ENCODE results near the gene OSTC.

DNA sequence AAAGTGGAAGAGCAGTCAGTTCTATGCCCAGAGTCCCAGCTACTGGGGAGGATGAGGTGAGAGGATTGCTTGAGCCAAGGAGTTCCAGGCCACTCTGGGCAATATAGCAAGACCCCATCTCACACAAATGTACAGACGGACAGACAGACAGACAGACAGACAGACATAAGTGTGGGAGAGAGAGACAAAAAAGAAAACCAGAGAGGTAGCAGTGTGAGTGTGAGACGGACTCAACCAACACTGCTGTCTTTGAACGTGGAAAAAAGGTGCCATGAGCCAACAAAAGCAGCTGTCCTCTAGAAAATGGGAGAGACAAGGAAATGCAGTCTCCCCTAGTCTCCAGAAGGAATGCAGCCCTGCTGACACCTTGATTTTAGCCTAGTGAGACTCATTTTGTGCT lies 48.2 kb upstream of the OSTC start:
- TF ChIP-seq GABPA (tag; conservative IDR thresholded peaks at IDR 0.05; ENCODE audit: low read depth), result no peak
- TF ChIP-seq RAD21 (CRISPR knock-in tag; conservative IDR thresholded peaks at IDR 0.05 in 1 of 2, IDR thresholded peaks at IDR 0.05 in 1 of 2), result no peak
- TF ChIP-seq TCF7 (IDR thresholded peaks at IDR 0.05; ENCODE audit: borderline replicate concordance), result no peak
- TF ChIP-seq ZNF274 (IDR thresholded peaks at IDR 0.05; ENCODE audit: borderline replicate concordance, low read depth, low read length), result no peak
- no peak for TF ChIP-seq NFIC (IDR thresholded peaks at IDR 0.05)
- TF ChIP-seq HDGF (IDR thresholded peaks at IDR 0.05), result no peak
- TF ChIP-seq, protein P1, sequence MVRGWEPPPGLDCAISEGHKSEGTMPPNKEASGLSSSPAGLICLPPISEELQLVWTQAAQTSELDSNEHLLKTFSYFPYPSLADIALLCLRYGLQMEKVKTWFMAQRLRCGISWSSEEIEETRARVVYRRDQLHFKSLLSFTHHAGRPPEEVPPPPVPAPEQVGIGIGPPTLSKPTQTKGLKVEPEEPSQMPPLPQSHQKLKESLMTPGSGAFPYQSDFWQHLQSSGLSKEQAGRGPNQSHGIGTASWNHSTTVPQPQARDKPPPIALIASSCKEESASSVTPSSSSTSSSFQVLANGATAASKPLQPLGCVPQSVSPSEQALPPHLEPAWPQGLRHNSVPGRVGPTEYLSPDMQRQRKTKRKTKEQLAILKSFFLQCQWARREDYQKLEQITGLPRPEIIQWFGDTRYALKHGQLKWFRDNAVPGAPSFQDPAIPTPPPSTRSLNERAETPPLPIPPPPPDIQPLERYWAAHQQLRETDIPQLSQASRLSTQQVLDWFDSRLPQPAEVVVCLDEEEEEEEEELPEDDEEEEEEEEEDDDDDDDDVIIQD (CRISPR knock-in tag; IDR thresholded peaks at IDR 0.05), result no peak
